Activated B cell treated with CpG ODN at 0.5 μM for 24 hours (primary cell): Measurements from ENCODE around the gene ZMAT3. TPM values are rescaled to one million over a fixed set of nuclear protein-coding genes. Genes with fewer than 3 reads are reported as not detected.

Experiments
- ATAC-seq: fragments of 200-7000 bp; cut with Tn5 transposase; one replicate; pipeline ENCODE4 v1.10.0; 2021; ENCODE audit warnings: low read depth, mild to moderate bottlenecking, moderate library complexity
- CTCF ChIA-PET: fragments of 350-600 bp; sonication (Branson Sonifier 250); formaldehyde crosslinking; loops from one replicate; lab custom pipeline; 2021; ENCODE audit warnings: antibody characterized with exemption; lab: Charles Lee
- POLR2A ChIA-PET: fragments of 350-600 bp; sonication (Branson Sonifier 250); formaldehyde crosslinking; loops from one replicate; lab custom pipeline; 2021; ENCODE audit warnings: antibody characterized with exemption; lab: Charles Lee
- DNase-seq: peaks from one replicate; pipeline ENCODE4 v3.0.0; 2022
- H3K27ac Mint-ChIP-seq: one replicate; pipeline ENCODE4 v1.8.0; 2020; ENCODE audit warnings: mixed read lengths
- H3K27me3 Mint-ChIP-seq: one replicate; pipeline ENCODE4 v1.8.0; 2021; ENCODE audit warnings: mixed read lengths
- H3K36me3 Mint-ChIP-seq: one replicate; pipeline ENCODE4 v1.8.0; 2021; ENCODE audit warnings: low read depth, mixed read lengths
- H3K4me1 Mint-ChIP-seq: one replicate; pipeline ENCODE4 v1.8.0; 2021; ENCODE audit warnings: mixed read lengths
- H3K4me3 Mint-ChIP-seq: one replicate; pipeline ENCODE4 v1.8.0; 2020; ENCODE audit warnings: mild to moderate bottlenecking, mixed read lengths
- H3K9me3 Mint-ChIP-seq: one replicate; pipeline ENCODE4 v1.8.0; 2020; ENCODE audit warnings: mixed read lengths
- CTCF ChIP-seq: fragments of 200-600 bp; IDR thresholded peaks from one replicate; pipeline ENCODE4 v1.8.0; 2022; ENCODE audit warnings: antibody characterized with exemption, mild to moderate bottlenecking
- intact Hi-C: fragments of 100-400 bp; cut with micrococcal nuclease; formaldehyde crosslinking; loops from one replicate; pipeline ENCODE4 v1.15.1; 2024
- total RNA-seq: library from RNA; stranded (reverse); gene quantifications from 2 replicates; pipeline ENCODE4 v1.2.3, GENCODE V29; 2022

ZMAT3 gene
- total RNA-seq, 1 donor from 2014 or later = 32.0 TPM

- Mint-ChIP-seq H3K4me1 (peaks cover 51% of the 10 kb centered on the region), H3K36me3 (peaks cover 12% of the 10 kb centered on the region), H3K4me3 (no peak overlapping the region), H3K27ac (no peak overlapping the region), H3K27me3 (no peaks in the 10 kb centered on the region), H3K9me3 (no peaks in the 10 kb centered on the region)
- ATAC-seq = no peak
- intact Hi-C loops = no loop called here
- POLR2A ChIA-PET = interaction anchor here (0.6 to 1.7 kb wide), 4 partner anchors 9 to 388 kb away, joined by 3 to 4 read pairs (median 4); partner anchors contain the start of gene ZNF639
- no peak for TF ChIP-seq CTCF
- CTCF ChIA-PET = interaction anchor here (0.9 to 1.8 kb wide), 5 partner anchors 15 to 301 kb away, joined by 3 to 5 read pairs (median 4); no protein-coding TSS in a partner anchor
- DNase-seq = no peak
Measured at GRCh38 chr3:179020112-179020511, 51.5 kb downstream of the ZMAT3 start.

- ChIA-PET CTCF (interaction anchor here (0.8 to 1.2 kb wide), 2 partner anchors 28 to 297 kb away, joined by 4 to 5 read pairs; no protein-coding TSS in a partner anchor), POLR2A (interaction anchor here (0.9 to 1.2 kb wide), 4 partner anchors 28 to 253 kb away, joined by 3 to 11 read pairs (median 4); partner anchors contain the start of gene ZMAT3)
- Mint-ChIP-seq H3K36me3 (peaks cover 1% of the 10 kb centered on the region), H3K4me1 (peaks cover 52% of the 10 kb centered on the region), H3K27me3 (no peaks in the 10 kb centered on the region), H3K4me3 (no peak overlapping the region), H3K9me3 (no peaks in the 10 kb centered on the region), H3K27ac (peak overlapping the region; percentile 8)
- intact Hi-C loops = loop anchor here (5.0 kb wide), 2 partner anchors 178 to 208 kb away; no protein-coding TSS in a partner anchor
- no peak for DNase-seq
- TF ChIP-seq CTCF = no peak
- no peak for ATAC-seq
Measured at GRCh38 chr3:179018808-179019207, 52.8 kb downstream of the ZMAT3 start.

- no peak for DNase-seq
- ChIA-PET CTCF (interaction anchor here (1.1 to 3.2 kb wide), 4 partner anchors 54 to 305 kb away, joined by 4 to 41 read pairs (median 29); partner anchors contain the start of genes ZMAT3 and ZNF639), POLR2A (interaction anchor here (0.5 to 1.0 kb wide), 4 partner anchors 29 to 132 kb away, joined by 3 to 4 read pairs (median 4); no protein-coding TSS in a partner anchor)
- H3K4me1 Mint-ChIP-seq = peaks cover 60% of the 10 kb centered on the region
- intact Hi-C loops = loop anchor here (1.0 to 5.0 kb wide), 5 partner anchors 8 to 636 kb away; partner anchors contain the start of genes MFN1 and USP13
- H3K27me3 Mint-ChIP-seq = no peaks in the 10 kb centered on the region
- peaks cover 1% of the 10 kb centered on the region for H3K36me3 Mint-ChIP-seq
- no peaks in the 10 kb centered on the region for H3K9me3 Mint-ChIP-seq
- ATAC-seq = peak; percentile 73
- peak overlapping the region; percentile 82 for H3K4me3 Mint-ChIP-seq
- peak overlapping the region; percentile 90 for H3K27ac Mint-ChIP-seq
- TF ChIP-seq CTCF = no peak
Measured at GRCh38 chr3:179016979-179017670, 54.5 kb downstream of the ZMAT3 start.

GRCh38 chr3:179015551-179016020 lies 56.0 kb downstream of the ZMAT3 start:
- CTCF ChIA-PET = interaction anchor here (0.6 to 3.2 kb wide), 29 partner anchors 12 to 547 kb away, joined by 3 to 41 read pairs (median 4); partner anchors contain the start of genes ACTL6A, PIK3CA, ZMAT3 and ZNF639
- TF ChIP-seq CTCF = peak; percentile 88
- intact Hi-C loops = loop anchor here (1.0 to 5.0 kb wide), 13 partner anchors 31 to 637 kb away; partner anchors contain the start of genes ACTL6A and USP13
- Mint-ChIP-seq H3K4me1 (peaks cover 59% of the 10 kb centered on the region), H3K9me3 (no peaks in the 10 kb centered on the region), H3K36me3 (no peaks in the 10 kb centered on the region), H3K4me3 (peak overlapping the region; percentile 15), H3K27ac (peak overlapping the region; percentile 57), H3K27me3 (no peaks in the 10 kb centered on the region)
- ATAC-seq = peak; percentile 74
- no peak for DNase-seq
- POLR2A ChIA-PET = interaction anchor here (0.5 to 1.1 kb wide), 5 partner anchors 31 to 133 kb away, joined by 3 to 5 read pairs (median 4); partner anchors contain the start of genes PIK3CA and ZMAT3
